Measurements from ENCODE around the gene TRIM22. TPM values are rescaled to one million over a fixed set of nuclear protein-coding genes. Genes with fewer than 3 reads are reported as not detected.

Gene TRIM22
- 5.1 and 8.6 TPM in 2 replicates for total RNA-seq

GRCh38 chr11:5689551-5689983 is at the start of gene TRIM22:
TRIM22 (plus strand) TSS chr11:5689790; CDS start chr11:5696233, 6,443 bp downstream.

GRCh38 chr11:5684646-5685362 is 4.8 kb upstream of the TRIM22 start, which contains the start of gene TRIM5:
TRIM5 (minus strand) TSS chr11:5685074; CDS start chr11:5680177, 4,897 bp downstream.

GRCh38 chr11:5736396-5736795 is 46.8 kb downstream of the TRIM22 start, which contains the start of gene OR56B1:
OR56B1 (plus strand) TSS chr11:5736448; CDS start chr11:5736517, 69 bp downstream.

GRCh38 chr11:5753943-5754342 is 64.4 kb downstream of the TRIM22 start, which contains the start of gene OR52N4:
OR52N4 (plus strand) TSS chr11:5754243; CDS start chr11:5754741, 498 bp downstream.

Other genes starting within 250 kb of the TRIM22 start
- gene OR51I1, start 248.3 kb upstream of the TRIM22 start, total RNA-seq, result not detected in 2 replicates
- not detected in 2 replicates for gene OR51I2, start 240.5 kb upstream of the TRIM22 start, total RNA-seq
- gene OR52D1, start 201.1 kb upstream of the TRIM22 start, total RNA-seq, result not detected in 2 replicates
- gene UBQLN3, start 179.8 kb upstream of the TRIM22 start, total RNA-seq, result not detected in 2 replicates
- gene UBQLNL, start 173.1 kb upstream of the TRIM22 start, total RNA-seq, result 0.25 TPM in 1 of 2 replicates, not detected in the other
- gene OR52H1, start 141.2 kb upstream of the TRIM22 start, total RNA-seq, result not detected in 2 replicates
- not detected in 2 replicates for gene OR52B6, start 108.9 kb upstream of the TRIM22 start, total RNA-seq
- 5.1 and 6.1 TPM in 2 replicates for gene TRIM6, start 93.2 kb upstream of the TRIM22 start, total RNA-seq
- gene TRIM34, start 64.8 kb upstream of the TRIM22 start, total RNA-seq, result 1.8 and 2.0 TPM in 2 replicates
- 16.5 and 23.2 TPM in 2 replicates for gene TRIM5, start 4.7 kb upstream of the TRIM22 start, total RNA-seq
- gene OR56B1, start 46.7 kb downstream of the TRIM22 start, total RNA-seq, result not detected in 2 replicates
- gene OR52N4, start 64.5 kb downstream of the TRIM22 start, total RNA-seq, result not detected in 2 replicates
- gene OR52N5, start 93.6 kb downstream of the TRIM22 start, total RNA-seq, result not detected in 2 replicates
- gene OR52N1, start 101.5 kb downstream of the TRIM22 start, total RNA-seq, result not detected in 2 replicates
- gene OR52N2, start 119.1 kb downstream of the TRIM22 start, total RNA-seq, result not detected in 2 replicates
- not detected in 2 replicates for gene OR52E6, start 152.1 kb downstream of the TRIM22 start, total RNA-seq
- gene OR52E8, start 167.9 kb downstream of the TRIM22 start, total RNA-seq, result not detected in 2 replicates
- not detected in 2 replicates for gene OR52E4, start 190.8 kb downstream of the TRIM22 start, total RNA-seq
- gene OR52E5, start 203.4 kb downstream of the TRIM22 start, total RNA-seq, result not detected in 2 replicates